T-helper 1 cell (primary cell): Measurements from ENCODE around the gene GPR171.
"Not testable (repeated sequence)": the region's sequence is repeated elsewhere in the genome, so short reads cannot be mapped to it uniquely, and the experiment has no call there.

Experiments used
- DNase-seq, 5 donors: peaks; one replicate each; pipeline ENCODE4 v3.0.0-alpha.2; 2012 to 2020
- total RNA-seq, 4 donors: gene quantifications; one replicate each; lab custom pipeline; 2026; lab: John Stamatoyannopoulos, UW

The GPR171 gene, protein sequence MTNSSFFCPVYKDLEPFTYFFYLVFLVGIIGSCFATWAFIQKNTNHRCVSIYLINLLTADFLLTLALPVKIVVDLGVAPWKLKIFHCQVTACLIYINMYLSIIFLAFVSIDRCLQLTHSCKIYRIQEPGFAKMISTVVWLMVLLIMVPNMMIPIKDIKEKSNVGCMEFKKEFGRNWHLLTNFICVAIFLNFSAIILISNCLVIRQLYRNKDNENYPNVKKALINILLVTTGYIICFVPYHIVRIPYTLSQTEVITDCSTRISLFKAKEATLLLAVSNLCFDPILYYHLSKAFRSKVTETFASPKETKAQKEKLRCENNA
- total RNA-seq: 22.0 to 39.4 (median 29.7) reads per million in 4 donors

DNA sequence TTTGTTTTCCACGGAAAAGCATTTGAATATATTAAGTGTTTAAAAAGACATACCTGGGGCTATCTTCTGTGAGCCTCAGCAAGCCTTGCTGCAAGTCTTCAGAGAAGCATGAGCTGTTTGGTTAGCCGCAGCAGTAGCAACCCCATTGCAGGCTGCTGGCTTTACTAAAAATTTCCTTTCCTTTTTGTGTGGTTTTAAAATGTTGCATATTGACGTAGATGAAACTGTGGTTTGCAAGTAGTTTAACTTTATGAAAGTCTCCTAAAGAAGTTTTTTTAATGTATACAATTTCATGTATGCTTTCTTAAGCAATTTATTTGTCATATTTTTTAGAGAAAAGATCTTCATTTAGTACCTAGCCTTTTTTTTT, at the start of gene GPR171:
GPR171 (minus strand) TSS at position 166 of the 370 bp plus-strand sequence. CDS start 3,830 bp downstream, outside the sequence.
- peak; percentile 18 to 93 (median 54) for DNase-seq

DNA sequence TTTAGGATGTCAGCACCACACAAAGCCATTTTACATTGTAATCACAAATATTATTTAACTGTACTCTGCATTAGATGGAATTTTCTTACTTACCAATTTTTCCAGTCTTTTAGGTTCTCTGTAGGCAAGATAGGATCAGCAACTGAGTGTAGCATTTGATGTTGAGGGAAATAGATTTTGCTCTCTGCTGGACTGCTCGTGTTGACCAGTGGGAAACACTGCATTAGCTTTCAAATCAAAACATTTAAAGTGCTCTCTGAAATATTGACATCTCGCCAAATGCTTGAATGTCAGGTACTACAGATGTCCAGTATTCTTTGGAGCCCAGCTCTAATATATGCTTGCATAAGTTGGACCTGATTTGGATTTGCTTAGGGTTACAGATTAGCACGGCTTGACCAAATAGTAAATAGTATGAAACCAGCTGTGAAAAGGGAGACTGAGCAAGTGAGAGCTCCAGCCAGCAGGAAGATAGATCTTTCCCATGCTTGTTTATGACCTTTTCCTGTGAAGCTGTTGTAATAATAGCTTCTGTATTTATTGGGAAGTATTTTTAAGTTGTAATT, 45.8 kb upstream of the GPR171 start:
- no peak for DNase-seq

DNA sequence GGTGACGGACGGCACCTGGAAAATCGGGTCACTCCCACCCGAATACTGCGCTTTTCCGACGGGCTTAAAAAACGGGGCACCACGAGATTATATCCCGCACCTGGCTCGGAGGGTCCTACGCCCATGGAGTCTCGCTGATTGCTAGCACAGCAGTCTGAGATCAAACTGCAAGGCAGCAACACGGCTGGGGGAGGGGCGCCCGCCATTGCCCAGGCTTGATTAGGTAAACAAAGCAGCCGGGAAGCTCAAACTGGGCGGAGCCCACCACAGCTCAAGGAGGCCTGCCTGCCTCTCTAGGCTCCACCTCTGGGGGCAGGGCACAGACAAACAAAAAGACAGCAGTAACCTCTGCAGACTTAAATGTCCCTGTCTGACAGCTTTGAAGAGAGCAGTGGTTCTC, 39.0 kb upstream of the GPR171 start:
- not testable (repeated sequence) for DNase-seq

DNA sequence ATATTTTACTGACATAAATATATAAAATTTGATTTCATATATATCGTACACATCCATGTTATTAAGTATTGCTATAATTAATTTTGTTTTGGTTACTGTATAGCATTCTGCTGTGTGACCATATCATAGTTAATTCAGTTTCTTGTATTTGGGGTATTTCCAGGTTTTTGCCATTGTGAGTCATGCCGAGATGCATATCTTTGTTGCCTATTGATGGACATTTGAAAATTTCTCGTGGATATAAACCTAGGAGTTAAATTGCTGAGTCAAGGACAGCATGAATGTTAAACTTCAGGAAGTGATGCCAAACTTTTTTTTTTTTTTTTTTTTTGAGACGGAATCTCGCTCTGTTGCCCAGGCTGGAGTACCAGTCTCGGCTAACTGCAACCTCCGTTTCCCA, 33.7 kb upstream of the GPR171 start:
- no peak for DNase-seq

DNA sequence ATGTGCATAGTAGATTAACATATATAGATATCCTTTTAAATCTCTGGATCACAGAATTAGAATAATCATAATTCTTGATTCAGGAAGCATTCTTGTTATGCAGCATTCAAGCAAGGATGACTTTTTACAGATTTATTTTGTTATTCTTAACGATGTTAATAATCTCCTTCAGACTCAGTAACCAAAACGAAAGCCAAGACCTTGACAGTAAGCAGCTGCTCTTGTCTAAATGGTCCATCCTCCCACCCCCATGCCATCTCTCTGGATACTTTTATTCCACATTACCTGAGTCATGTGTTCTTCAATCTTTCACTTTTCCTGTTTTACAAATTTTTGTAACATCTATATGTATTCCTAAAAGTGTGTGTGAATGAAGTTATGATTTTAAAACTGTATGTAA, 33.3 kb upstream of the GPR171 start:
- DNase-seq: no peak

DNA sequence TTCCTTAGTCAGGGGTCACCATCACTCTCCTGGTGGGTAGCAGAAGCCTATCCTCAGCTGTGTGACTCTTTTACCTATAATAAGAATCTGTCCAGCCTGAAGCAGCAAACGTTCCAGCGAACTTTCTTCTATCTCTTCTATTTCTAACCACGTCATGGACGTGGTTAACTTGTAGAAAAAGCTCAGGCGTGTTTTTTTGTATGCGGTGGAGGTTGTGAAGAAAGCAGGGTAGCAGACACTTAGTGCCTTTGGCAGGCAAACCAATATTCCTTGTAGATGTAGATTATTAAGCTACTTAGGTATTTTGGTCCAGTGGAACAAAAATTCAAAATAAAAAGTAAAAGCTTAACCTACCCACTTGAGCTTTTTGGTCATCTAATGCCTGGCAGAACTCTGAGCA, 31.8 kb upstream of the GPR171 start:
- no peak for DNase-seq

DNA sequence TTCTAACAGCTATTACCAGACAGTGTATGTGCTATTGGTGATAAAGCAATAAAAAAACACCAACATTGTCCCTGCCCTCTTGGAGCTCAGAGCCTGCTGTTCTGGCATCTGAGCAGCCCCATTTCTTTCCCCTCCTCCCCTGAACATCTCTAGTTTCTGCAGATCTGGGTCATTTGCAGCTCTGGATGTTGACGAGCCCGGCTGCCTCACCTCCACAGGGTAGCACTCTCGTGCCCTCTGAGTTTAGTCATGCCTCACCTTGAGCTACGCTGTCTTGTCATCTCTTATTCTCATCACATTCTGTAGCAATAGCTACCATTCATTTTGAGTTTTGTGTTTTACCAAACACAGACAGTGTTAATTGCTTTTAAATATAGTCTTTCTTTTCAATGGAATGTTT, 30.0 kb upstream of the GPR171 start:
- no peak for DNase-seq

DNA sequence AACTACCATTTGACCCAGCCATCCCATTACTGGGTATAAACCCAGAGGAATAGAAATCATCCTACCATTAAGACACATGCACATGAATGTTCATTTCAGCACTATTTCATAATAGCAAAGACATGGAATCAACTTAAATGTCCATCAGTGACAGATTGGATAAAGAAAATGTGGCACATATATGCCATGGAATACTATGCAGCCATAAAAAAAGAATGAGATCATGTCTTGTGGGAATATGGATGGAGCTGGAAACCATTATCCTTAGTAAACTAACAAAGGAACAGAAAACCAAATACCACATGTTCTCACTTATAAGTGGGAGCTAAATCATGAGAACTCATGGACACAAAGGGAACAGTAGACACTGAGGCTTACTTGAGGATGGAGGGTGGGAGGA, 29.4 kb upstream of the GPR171 start:
- not testable (repeated sequence) for DNase-seq

DNA sequence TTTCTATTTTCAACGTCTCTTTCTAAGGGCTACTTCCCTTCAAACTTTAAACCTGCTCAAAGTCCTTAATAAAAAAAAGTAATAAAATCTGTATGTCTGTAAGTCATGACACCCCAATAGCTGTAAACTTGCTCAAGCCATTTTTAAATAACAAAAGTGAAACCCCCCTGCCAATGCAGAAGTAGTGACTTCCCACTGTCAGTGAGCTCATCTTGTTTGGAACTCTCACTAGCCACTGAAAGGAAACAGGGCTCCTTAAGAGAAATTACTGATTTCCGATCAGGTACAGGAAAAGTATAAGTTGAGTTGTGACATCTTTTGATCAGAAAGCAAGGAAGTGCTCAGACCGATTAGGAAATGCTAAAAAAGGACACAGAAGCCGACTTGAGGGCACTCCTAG, 27.6 kb upstream of the GPR171 start:
- peak in 1 of 5 donors; percentile 41 for DNase-seq

DNA sequence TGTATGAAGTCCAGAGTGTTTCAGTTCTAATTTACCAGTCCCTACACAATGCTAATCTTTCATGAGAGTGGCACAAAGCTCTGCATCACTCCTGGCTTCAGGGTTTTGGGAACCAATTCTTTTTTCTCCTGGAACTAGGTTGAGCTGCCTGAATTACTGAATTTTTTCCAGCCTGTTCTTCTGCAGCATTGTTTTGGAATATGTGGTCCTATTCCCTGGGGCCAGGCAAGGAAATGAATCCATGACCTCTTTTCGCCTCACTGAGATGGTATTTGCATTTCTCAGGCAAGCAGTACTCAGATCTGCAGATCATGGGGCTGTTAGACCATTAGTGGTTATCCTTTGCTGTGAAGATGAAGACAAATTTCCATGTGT, 25.6 kb upstream of the GPR171 start:
- DNase-seq: no peak

DNA sequence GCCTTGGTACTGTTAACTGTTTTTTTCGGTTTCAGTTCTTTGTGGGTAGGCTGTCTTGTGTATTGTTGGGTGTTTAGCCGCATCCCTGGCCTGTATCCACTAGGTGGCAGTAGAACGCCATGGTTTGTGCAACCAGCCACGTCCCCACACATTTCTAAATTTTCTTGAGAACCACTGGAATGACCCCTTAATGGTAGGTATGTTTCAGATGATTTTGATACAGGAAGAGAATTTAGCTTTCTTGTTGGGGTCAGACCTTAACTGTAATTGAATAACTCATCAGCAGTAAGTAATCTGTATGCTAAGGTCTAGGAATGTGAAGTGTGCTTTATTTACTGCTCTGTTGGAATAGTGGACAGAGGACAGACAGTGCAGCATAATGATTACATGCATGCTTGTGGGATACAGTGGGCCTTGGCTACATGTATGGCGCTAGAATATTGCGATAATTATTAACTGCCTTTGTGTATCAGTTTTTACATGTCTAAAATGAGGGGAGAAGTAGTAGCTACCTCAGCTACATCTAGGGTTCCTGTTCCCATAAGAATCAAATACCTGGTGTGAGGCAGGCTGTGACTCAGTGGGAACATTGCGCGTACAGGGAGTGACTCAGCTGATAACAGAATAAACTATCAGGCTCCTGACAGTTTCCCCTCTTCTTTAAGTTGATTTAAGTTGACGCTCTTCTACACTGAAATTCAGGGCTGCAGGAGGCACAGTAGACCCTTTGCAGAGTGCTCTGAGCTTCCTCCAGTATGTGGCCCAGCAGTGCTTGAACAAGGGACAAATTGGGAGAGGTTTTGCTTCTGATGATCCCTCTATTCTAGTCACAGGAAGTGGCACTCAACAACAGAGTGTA, 25.0 kb upstream of the GPR171 start:
- peak; percentile 28 to 84 (median 58) for DNase-seq

DNA sequence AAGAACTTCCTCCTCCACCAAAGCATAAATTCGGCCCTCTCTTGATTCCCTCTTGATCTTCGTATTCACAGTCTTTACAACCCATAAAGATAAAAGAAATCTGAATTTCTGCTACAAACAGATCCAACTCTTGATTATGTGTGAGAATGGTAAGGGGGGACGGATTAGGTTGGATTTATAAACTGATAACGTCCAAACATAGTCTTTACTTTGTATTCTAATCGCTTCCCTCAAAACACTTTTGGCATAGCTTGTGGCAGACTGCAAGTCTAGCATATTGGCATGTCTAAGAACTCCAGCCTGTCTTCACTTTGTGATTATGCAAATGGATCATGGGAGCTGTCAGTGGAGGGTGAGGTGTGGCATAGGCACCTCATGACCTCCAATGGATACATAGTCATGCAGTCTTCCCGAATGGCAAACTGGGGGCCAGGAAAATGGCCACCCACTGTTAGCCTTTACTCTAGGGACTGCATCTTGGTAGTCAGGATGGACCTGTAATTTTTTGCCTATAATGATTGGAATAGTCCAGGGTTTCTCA, 24.3 kb upstream of the GPR171 start:
- no peak for DNase-seq

DNA sequence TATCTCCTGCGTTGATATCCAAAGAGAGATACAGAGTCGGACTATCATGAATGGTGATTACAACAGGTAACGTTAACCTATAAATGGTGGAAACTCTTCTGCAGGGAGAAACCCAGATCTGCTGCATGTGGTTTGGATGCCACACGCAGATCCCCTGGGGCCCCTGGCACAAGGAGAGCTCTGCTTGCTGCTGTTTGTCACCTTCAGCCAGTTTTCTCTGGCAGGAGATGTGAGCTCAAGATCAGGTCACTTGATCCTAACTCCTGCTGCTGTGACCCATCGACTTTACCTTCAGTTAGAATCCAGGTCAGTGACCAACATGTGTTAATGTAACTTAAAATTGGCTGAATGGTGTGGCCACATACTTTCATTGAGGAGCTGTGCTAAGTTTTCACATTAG, 23.8 kb upstream of the GPR171 start:
- no peak for DNase-seq

DNA sequence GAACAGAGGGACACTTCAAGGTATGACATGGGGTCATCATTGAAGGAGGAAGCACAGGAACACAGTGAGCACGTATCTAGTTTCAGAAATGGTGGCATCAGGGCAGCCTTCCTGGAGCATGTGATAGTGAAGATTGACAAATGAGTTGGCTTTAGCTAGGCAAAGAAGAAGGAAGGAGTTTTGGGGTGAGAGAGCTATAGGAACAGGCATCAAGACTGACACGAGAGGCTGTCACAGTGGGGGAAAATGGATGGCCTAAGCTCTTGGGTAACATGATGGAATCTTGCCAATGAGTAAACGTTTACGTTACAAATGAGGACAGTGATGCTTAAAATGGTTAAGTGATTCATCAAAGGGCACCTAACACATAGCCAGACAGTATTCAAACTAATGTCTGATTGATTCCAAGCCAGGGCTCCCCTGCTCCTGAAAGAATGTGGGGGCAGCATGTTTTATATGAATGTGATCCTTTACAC, 23.1 kb upstream of the GPR171 start:
- no peak for DNase-seq

DNA sequence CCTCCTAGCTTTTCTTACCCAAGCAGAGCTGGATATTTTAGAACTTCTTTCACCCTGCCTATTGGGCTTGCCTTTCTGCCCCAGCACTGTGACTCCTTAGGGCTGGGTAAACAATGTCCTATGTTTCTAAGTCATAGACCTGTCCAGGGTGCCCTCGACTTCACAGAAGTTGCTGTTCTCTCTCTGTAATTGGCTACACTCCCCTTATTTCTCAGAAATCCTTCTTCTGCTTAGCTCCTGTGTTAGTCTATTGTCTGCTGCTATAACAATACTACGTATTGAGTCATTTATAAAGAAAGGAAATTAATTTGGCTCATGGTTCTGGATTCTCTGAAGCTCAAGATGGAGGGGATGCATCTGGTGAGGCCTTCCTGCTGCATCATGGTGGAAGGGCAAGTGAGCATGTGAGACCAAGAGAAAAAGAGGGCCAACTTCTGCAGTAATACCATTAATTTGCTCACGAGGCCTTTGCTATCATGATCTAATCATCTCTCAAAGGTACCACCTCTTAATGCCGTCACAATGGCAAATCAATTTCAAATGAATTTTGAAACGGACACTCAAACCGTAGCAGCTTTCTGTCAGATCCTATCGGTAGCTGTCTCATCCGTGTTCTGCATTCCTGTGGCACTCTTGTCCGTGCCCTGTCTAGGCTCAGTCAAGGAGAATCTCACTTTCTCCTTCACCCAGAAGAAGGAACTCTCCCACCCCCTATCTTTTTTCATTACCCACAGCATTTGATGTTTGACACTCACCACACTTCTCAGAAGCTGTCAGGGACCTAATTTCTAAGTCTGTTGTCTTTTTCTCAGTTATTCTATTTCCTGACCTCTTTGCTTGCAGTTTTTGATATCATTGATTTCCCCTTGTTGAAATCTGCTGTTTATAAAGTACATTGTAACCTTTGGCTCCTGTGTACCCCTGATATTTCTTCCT, 22.3 kb upstream of the GPR171 start:
- DNase-seq: peak in 1 of 5 donors; percentile 39

DNA sequence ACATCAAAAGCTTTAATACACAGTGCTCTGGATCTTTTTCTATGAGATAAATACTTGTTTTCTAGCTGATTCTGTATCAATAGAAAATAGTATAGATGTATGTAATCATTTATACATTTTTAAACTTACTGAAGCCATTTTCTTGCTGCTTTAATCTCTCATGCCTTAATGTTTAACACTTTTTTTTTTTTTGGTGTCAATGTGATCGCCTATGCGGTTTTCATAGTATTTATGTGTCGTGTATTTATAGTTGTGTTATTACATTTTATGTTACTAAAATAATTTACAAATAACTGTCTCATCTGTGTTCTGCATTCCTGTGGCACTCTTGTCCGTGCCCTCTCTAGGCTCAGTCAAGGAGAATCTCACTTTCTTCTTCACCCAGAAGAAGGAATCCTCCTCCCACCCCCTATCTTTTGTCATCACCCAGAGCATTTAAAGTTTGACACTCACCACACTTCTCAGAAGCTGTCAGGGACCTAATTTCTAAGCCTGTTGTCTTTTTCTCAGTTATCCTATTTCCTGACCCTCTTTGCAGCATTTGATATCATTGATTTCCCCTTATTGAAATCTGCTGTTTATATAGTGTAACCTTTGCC, 21.4 kb upstream of the GPR171 start:
- DNase-seq: no peak

DNA sequence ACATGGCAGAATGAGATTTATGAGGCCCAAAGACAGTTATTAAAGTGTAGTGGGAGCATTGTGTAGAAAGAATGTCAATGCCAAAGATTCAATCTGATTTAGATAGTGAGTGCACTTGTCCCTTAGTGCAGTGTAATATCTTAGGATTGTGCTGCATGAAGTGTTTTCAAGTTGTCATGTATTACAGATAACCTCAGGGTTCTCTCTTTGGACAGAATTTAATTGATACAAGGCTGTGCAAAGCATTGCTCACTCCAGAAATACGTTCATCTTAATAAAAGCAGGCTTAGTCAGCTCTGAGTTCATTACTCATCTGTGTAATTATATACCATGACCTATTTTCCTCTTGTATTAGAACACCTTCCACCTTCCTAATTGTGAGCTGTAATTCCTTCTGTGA, 16.0 kb upstream of the GPR171 start:
- no peak for DNase-seq

DNA sequence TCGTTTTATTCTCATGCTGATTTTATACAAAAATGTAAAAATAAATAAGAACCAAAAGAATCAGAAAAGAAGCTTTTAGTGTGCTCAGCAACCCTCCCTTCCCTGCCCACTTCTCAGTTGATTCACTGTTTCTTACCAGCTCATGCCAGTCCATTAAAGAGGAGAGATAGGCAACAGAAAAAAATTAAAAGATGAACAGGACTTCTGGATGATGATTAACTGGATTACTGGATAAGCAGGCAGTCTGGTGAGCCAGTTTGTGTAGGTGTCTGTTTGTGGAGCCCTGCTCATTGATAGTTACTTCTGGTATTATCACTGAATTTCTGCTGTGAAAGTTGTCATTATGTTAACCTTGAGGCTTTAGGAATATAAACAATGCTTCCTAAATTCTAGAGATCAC, 15.1 kb upstream of the GPR171 start:
- no peak for DNase-seq

DNA sequence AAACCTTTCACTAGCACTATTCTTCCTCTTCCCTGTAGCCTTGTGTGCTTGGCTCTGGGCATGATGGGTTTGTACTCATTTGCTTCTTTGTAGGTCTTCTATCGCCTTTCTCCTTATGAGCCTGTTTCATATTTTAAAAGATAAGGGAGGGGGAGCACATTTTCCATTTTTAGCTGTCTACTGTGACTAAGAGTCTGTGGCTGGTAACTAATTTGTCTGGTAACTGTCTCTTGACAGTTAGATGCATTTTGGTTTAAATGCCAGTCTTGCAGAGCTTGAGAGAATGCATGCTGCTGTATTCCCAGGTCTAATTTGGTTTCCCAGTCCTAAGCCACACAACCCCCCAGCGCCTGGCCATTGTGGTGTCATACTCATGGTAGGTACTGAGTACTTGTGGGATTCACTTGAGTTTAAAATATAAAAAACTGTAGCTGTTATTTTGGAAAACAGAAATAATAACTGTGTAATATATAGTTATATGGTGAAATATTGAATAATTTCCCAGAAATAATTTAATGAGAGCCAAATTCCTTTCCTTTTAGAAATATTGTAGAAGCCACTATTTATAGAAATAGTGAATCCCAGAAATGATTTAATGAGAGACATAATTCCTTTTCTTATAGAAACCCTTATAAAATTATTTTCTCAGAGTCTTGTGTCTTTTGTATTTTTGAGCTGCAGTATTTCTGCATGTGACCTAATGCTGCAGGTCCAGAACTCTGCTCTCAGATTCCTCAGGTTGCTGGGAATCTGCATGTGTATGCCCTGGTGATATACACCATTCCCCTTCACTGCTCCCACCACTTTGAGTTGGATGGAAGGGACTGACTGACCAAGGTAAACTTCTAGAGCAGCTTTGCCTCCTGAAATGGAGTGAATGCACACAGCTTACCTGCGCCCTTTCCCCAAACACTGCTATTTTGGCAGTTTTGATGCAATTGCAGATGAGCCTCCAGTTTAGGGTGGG, 13.9 kb upstream of the GPR171 start:
- DNase-seq: no peak

DNA sequence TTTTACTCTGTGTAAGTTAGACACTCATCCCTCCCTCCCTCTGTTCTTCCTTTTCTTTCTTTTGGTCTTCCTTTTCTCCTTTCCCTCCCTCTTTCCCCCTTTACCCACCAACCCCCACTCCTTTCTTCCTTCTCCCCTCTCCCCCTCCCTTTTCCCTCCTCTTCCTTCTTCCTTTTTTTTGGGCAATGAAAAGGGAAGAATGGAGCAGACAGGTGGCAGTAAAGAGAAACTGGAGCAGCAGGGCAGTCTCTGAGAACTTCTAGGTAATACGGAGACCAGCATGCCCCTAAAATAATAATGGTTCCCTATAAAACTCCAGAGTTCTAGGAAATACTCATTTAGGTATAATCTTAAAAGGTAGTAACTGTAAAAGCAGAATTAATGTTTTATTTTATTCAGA, 11.4 kb upstream of the GPR171 start:
- DNase-seq: no peak

DNA sequence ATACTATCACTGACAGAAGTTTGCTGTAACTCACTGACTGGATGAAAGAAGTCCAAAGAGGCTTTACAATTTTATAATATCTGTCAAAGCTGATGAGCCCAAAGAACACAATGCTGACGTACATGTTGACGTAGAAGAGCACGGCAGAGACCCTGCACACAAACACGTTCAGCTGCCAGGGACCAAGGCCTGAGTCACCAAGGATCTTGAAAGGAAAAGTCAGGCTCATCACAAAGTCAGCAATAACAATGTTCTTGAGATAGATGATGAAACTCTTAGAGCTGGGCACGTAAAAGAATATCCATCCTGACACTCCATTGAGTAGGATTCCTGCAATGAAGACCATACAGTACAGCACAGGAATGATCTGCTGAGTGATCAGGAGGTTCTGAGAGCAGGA, 10.9 kb upstream of the GPR171 start:
- no peak for DNase-seq
